Osteocyte (in vitro differentiated cells): Measurements from ENCODE around the gene LPAR1. TPM values are rescaled to one million over a fixed set of nuclear protein-coding genes. Genes with fewer than 3 reads are reported as not detected.
A peak's percentile ranks its signal among the peaks of the same experiment; 100 is the strongest.

Experiments
- DNase-seq: peaks from one replicate; pipeline ENCODE4 v3.0.0; 2021; ENCODE audit warnings: mixed read lengths; ENCODE audit not compliant: unreplicated experiment; ENCODE audit errors: extremely low spot score
- H3K27ac Mint-ChIP-seq: one replicate; pipeline ENCODE4 v1.8.0; 2021; ENCODE audit warnings: mild to moderate bottlenecking, mixed read lengths; ENCODE audit not compliant: unreplicated experiment
- H3K27me3 Mint-ChIP-seq: one replicate; pipeline ENCODE4 v1.8.0; 2021; ENCODE audit warnings: mixed read lengths; ENCODE audit not compliant: unreplicated experiment
- H3K36me3 Mint-ChIP-seq: one replicate; pipeline ENCODE4 v1.8.0; 2021; ENCODE audit warnings: mixed read lengths; ENCODE audit not compliant: unreplicated experiment
- H3K4me1 Mint-ChIP-seq: one replicate; pipeline ENCODE4 v1.8.0; 2021; ENCODE audit warnings: mixed read lengths; ENCODE audit not compliant: unreplicated experiment
- H3K4me3 Mint-ChIP-seq: one replicate; pipeline ENCODE4 v1.8.0; 2021; ENCODE audit warnings: mild to moderate bottlenecking, moderate library complexity, mixed read lengths; ENCODE audit not compliant: unreplicated experiment
- H3K9me3 Mint-ChIP-seq: one replicate; pipeline ENCODE4 v1.8.0; 2021; ENCODE audit warnings: mixed read lengths; ENCODE audit not compliant: unreplicated experiment
- CTCF ChIP-seq: fragments of 200-600 bp; sonication (generic); IDR thresholded peaks from 2 replicates; pipeline ENCODE4 v1.5.0; 2021; ENCODE audit warnings: antibody characterized with exemption, mild to moderate bottlenecking, moderate library complexity
- total RNA-seq: library from RNA; stranded (reverse); gene quantifications from 2 replicates; pipeline ENCODE4 v1.2.1, GENCODE V29; 2021

The LPAR1 gene
- total RNA-seq, 1 donor from 2014 or later: 120 TPM

- no peak for DNase-seq
- H3K36me3 Mint-ChIP-seq: peaks cover 47% of the 10 kb centered on the region
Measured at GRCh38 chr9:111029260-111029659, 9.0 kb downstream of the LPAR1 start.

GRCh38 chr9:111027798-111028197, 10.5 kb downstream of the LPAR1 start:
- H3K4me3 Mint-ChIP-seq: no peak overlapping the region

More at GRCh38 chr9:111029260-111029659, 9.0 kb downstream of the LPAR1 start:
- no peaks in the 10 kb centered on the region for H3K27me3 Mint-ChIP-seq
- no peak for TF ChIP-seq CTCF
- no peak overlapping the region for H3K4me3 Mint-ChIP-seq
- peaks cover 50% of the 10 kb centered on the region for H3K4me1 Mint-ChIP-seq
- H3K27ac Mint-ChIP-seq: peak overlapping the region; percentile 27
- no peaks in the 10 kb centered on the region for H3K9me3 Mint-ChIP-seq

GRCh38 chr9:111023128-111023527, 15.1 kb downstream of the LPAR1 start:
- H3K36me3 Mint-ChIP-seq: peaks cover 35% of the 10 kb centered on the region
- H3K9me3 Mint-ChIP-seq: no peaks in the 10 kb centered on the region
- no peak overlapping the region for H3K4me3 Mint-ChIP-seq
- H3K27me3 Mint-ChIP-seq: no peaks in the 10 kb centered on the region
- peaks cover 43% of the 10 kb centered on the region for H3K4me1 Mint-ChIP-seq
- H3K27ac Mint-ChIP-seq: no peak overlapping the region
- DNase-seq: no peak
- TF ChIP-seq CTCF: no peak

More at GRCh38 chr9:111027798-111028197, 10.5 kb downstream of the LPAR1 start:
- Mint-ChIP-seq H3K9me3 (no peaks in the 10 kb centered on the region), H3K4me1 (peaks cover 41% of the 10 kb centered on the region), H3K36me3 (peaks cover 55% of the 10 kb centered on the region), H3K27ac (no peak overlapping the region), H3K27me3 (no peaks in the 10 kb centered on the region)
- TF ChIP-seq CTCF: no peak
- no peak for DNase-seq

- no peak overlapping the region for H3K4me3 Mint-ChIP-seq
- TF ChIP-seq CTCF: no peak
- no peaks in the 10 kb centered on the region for H3K27me3 Mint-ChIP-seq
- no peaks in the 10 kb centered on the region for H3K9me3 Mint-ChIP-seq
- H3K36me3 Mint-ChIP-seq: peaks cover 23% of the 10 kb centered on the region
- no peak for DNase-seq
- H3K4me1 Mint-ChIP-seq: peaks cover 37% of the 10 kb centered on the region
- H3K27ac Mint-ChIP-seq: peak overlapping the region; percentile 38
Measured at GRCh38 chr9:111020594-111020993, 17.7 kb downstream of the LPAR1 start.

GRCh38 chr9:111016426-111017045, 21.7 kb downstream of the LPAR1 start:
- Mint-ChIP-seq H3K9me3 (no peaks in the 10 kb centered on the region), H3K27me3 (no peaks in the 10 kb centered on the region), H3K4me1 (peaks cover 37% of the 10 kb centered on the region), H3K36me3 (peaks cover 8% of the 10 kb centered on the region), H3K4me3 (no peak overlapping the region), H3K27ac (no peak overlapping the region)
- no peak for TF ChIP-seq CTCF
- DNase-seq: no peak
